KBM-7 (cell line): ENCODE results near the gene NPAS1.
A peak's percentile ranks its signal among the peaks of the same experiment; 100 is the strongest.

Experiments
- DNase-seq: peaks from one replicate; pipeline ENCODE4 v3.0.0-alpha.2; 2015
- in situ Hi-C: fragments of 300-500 bp; cut with MboI; formaldehyde crosslinking; loops from 2 replicates; pipeline ENCODE4 v1.14.3; 2020; ENCODE audit warnings: low sequenced_read_pairs, low pct_unique_long_range_greater_than_20kb, mixed read lengths

Gene NPAS1, protein sequence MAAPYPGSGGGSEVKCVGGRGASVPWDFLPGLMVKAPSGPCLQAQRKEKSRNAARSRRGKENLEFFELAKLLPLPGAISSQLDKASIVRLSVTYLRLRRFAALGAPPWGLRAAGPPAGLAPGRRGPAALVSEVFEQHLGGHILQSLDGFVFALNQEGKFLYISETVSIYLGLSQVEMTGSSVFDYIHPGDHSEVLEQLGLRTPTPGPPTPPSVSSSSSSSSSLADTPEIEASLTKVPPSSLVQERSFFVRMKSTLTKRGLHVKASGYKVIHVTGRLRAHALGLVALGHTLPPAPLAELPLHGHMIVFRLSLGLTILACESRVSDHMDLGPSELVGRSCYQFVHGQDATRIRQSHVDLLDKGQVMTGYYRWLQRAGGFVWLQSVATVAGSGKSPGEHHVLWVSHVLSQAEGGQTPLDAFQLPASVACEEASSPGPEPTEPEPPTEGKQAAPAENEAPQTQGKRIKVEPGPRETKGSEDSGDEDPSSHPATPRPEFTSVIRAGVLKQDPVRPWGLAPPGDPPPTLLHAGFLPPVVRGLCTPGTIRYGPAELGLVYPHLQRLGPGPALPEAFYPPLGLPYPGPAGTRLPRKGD

DNA sequence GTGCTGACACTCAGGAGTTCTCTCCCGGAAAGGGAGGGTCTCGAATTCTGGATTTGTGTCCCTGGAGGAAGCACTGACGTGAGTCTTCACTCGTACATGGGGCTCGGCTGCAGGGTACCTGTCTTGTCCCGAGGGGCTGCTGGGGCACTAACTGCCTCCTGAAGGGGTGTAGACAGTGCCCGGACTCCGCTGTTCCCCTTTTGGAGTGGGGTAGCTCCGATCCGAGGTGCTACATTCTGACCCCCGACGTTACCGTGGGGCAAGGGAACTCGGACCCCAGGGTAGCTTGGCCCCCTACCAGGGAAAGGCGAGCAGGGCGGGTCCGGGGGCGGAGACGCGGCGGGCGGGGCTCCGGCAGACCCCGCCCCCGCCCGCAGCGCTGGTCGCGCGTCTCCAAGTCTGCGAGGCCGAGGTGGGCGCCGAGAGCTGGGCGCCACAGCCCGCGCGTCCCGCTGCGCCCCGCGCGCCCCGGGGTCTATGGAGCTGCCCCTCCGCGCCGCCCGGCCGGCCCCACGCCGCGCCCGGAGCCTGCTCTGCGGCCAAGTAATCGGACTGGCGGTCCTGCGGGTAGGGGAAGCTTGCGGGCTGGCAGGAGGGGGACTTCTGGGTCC lies at the start of gene NPAS1:
NPAS1 (plus strand) TSS at position 407 of the 611 bp plus-strand sequence. CDS start 1,211 bp downstream, outside the sequence.
- in situ Hi-C loops, result no loop called here
- DNase-seq, result peak; percentile 48

DNA sequence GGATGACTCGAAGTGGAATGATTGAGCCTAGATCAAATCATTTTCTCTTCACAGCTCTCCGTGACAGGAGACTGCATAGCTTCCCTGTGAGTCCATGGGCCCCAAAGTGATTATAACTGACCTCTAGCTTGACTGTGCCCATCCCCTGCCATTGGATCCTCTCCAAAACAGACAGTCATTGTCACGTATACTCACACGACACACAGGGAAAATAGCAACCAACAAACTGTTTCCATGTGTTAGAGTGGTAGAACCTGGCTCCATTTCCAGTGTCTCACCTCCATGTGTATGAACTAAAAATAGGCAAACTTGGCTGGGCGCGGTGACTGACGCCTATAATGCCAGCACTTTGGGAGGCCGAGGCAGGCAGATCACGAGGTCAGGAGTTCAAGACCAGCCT lies 48.8 kb upstream of the NPAS1 start:
- in situ Hi-C loops, result no loop called here

DNA sequence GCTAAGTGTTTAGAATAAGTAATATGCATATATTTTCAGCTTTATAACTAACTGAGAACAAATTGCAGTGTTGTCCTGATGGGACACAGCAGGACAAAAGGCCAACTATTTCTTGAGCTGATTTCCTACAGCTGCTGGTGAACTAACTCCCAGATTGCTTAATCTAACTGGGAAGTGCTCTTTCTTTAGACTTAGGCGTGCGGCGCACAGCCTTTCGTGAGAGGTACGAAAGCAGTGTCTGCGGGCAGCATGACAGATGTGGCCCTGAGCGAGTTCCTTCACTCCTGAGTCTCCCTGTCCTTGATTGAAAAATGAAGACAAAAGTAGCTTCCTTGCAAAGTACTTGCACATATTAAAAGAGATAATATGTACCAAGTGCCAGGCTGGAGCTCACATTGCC lies 47.3 kb upstream of the NPAS1 start:
- in situ Hi-C loops, result no loop called here

More for the DNA sequence above, 48.8 kb upstream of the NPAS1 start:
- no peak for DNase-seq

DNA sequence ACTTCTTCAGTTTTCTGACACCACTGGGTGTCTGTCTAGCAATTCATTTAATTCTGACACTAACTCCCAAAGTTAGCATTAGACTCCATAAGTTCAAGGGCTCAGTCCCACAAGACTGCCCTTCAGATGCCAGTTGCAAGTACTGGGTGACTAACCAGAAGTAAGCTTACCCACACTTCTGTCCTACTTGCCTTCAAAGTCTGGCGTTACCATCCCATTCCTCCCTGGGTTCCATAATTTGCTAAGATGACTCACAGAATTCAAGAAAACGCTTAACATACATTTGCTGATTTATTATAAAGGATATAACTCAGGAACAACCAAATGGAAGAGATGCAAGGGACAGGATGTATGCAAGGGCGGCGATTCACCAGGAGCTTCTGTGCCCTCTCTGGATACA lies 45.5 kb upstream of the NPAS1 start:
- in situ Hi-C loops, result no loop called here

More for the DNA sequence above, 47.3 kb upstream of the NPAS1 start:
- no peak for DNase-seq

DNA sequence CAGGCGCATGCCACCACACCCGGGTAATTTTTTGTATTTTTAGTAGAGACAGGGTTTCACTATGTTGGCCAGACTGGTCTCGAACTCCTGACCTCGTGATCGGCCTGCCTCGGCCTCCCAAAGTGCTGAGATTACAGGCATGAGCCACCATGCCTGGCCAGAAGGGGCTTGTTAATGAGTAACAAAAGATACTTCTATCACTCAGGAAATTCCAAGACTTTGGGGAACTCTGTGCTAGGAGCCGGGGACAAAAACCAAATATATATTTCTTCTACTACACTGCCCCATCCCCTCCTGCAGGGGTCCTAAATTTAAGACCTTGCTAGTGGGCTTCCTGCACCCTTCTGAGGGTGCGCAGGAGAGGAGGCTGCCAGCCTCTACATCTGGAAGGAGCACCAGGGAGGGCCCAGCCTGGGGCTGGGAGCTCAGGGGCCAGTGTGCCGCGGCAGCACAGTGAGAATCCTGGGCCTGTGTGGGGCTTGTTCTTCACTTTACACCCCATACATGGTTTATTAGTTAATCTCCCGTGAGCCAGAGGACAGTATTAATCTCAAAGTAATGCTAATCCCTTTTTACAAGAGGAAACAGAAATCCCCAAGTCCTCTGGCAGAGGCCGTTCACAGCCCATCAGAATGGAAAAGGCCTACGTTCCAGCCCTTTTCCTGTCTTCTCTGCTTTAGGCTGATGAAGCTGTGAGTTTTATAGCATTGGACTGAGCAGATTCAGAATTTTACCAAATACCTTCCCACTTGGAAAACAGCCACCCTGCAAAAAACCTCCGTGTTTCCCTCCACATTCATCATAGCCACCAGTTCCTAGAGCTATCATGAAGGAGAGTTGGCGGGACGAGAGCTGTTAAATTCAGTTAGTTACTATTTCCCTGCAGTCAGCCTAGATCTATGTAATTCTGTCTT lies 44.4 kb upstream of the NPAS1 start:
- no peak for DNase-seq
- in situ Hi-C loops, result no loop called here

More for the DNA sequence above, 45.5 kb upstream of the NPAS1 start:
- DNase-seq, result no peak

DNA sequence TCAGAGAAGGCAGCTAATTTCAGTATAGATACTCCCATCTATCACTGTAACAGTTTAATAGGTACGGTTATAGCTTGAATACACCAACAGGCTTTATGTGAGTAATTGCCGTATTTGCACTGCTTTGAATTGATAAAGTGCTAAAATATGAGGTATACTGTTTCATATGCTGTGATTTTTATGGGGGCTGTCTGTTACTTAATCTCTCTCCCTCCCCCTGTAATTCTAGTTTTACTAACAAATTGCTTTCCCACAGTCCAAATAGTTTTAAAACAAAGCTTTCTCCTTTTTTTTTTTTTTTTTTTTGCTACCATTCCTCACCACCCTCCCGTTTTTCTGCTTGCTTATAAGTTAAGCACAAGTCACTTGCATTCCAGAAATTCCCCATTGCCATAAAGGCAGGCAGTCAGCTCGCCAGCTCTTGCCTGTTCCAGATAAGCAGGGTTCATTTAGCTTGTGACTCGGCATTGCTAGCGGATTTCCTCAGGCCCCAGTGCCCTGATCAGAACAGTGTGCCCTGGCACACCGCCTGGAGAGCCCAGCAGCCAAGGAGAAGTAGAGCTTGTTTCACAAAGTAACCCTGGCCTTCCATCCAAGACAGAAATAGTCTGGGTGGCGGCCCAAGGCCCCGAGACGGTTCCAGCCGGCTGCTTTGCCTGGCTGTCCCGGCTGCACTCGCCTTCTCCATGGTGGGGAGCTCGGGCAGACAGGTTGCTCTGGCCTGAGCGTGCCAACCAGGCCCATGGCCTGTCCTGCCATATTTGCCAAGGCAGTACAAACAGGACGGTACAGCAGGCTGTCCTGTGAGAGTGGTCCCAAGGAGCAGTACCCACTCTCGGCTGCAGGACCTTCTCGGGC lies 43.5 kb upstream of the NPAS1 start:
- no peak for DNase-seq
- in situ Hi-C loops, result no loop called here

DNA sequence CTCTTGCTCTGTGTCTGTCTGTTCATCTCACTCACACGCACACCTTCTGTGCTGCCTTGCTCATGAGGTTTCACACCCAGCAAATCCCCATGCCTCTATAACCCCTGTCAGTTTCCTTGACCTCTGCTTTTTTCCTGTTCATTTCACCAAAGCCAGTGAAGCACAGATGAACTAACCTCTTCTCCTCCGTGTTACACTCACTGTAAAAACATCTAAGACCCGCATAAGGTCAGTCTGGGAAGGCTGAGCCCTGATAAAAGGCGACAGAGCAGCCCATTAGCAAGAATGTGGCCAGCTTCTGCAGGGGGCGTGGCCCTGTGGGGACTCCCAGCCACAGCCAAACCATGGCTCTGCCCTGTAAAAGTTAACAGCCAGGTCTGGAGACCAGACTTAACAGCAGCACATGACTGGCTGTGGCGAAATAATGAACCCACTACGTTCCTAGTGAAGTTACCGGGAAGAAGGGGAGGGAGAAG lies 42.8 kb upstream of the NPAS1 start:
- no peak for DNase-seq
- in situ Hi-C loops, result no loop called here

DNA sequence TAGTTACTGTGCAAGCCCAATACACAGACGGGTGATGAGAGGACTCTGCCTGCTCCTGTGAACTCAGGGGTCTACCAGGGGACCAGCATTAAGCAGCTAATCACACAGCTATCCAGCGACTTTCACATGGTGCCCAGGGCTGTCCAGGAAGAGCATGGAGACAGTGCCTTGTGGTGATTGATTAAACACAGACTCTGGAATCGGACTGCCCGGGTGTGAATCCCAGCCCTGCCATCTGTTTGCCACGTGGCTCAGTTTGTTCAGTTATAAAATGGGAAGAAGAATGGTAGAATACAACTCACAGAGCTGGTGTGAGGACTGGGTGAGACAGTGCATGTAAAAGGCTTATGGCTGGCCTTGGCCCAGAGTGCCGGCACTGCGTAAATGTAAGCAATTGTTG lies 42.1 kb upstream of the NPAS1 start:
- no peak for DNase-seq
- in situ Hi-C loops, result no loop called here

DNA sequence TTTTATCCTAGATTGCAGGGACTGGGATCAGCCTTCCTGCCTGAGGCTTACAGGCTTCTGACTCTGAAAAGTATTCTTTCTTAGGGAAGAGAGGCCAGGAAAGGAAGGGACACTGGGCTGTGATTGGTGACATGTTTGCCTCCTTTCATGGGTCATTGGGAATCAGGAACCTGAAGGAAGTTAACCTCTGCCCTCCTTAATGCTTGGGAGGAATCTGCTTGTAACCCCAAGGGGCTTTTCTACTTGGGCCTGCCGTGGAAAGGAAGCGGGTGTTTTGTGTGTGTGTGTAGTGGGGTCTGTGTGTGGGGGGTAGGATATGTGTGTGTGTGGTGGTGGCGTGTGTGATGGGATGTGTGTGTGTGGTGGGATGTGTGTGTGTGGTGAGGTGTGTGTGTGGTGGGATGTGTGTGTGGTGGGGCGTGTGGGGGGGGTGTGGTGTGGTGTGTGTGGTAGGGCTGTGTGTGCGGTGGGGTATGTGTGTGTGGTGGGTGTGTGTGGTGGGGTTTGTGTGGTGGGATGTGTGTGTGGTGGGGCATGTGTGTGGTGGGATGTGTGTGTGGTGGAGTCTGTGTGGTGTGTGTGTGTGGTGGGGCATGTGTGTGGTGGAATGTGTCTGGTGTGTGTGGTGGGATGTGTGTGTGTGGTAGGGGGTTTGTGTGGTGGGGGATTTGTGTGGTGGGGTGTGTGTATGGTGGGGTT lies 41.3 kb upstream of the NPAS1 start:
- no peak for DNase-seq
- in situ Hi-C loops, result no loop called here

DNA sequence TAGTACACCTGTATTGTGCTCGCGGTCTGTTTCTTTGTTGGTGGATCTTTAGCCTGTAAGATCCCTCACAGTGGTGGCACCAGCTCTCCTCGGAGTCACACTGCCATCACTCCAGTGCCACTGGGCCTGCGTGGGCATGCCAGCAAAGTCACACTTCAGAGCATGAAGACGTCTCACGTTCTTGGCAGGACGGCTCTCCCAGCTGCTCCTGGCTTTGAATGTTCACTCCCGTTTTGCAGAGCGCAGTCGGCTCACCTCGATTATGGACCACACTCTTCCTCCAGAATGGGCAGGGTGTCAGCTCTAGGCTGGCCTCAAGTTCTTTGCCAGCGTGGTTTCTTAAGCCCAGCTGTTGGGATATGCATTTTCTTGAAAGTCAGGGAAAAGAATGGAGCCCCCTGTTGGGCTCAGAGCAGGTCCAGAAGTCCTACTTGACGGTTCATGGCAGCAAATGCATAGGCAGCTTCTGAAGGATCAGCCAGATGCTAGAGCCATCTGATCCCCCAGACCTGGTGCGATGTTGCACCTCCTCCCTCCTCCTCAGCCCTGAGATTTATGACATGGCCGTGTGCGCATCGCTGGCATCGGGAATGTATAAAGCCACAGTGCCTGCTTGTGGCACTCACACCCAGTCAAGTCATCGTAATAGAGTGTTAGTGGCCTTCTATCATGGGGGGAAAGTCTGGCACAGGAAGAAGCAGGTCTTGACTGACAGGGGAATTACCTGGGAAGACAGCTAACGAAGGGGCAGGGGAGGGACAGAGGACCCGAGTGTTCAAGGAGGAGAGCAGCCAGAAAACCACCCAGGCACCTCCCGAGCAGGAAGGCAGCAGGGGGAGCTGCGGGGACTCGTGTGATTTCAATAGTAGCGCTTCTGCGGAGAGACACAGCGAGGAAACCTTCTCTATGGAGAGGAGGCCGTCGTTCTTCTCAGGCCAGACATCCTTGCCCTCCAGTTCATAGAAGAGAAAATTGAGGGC lies 40.2 kb upstream of the NPAS1 start:
- no peak for DNase-seq
- in situ Hi-C loops, result no loop called here

DNA sequence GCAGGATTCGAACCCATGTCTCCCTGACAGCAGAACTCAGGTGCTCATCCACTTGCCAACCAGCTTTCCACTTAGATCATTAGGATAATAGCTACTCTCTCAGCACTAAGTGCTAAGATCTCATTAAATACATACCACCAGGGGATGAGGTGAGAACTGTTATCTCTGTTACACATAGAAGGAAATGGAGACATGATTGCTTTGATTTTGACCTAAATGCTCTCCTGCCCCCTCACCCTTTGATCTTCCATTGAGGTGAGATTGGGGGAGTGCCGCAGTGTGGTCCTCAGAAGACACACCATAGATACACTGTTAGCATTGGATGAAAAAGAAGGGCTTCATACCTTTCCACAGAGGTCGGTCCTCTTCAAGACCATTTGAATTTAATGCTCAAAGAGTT lies 38.9 kb upstream of the NPAS1 start:
- in situ Hi-C loops, result no loop called here

DNA sequence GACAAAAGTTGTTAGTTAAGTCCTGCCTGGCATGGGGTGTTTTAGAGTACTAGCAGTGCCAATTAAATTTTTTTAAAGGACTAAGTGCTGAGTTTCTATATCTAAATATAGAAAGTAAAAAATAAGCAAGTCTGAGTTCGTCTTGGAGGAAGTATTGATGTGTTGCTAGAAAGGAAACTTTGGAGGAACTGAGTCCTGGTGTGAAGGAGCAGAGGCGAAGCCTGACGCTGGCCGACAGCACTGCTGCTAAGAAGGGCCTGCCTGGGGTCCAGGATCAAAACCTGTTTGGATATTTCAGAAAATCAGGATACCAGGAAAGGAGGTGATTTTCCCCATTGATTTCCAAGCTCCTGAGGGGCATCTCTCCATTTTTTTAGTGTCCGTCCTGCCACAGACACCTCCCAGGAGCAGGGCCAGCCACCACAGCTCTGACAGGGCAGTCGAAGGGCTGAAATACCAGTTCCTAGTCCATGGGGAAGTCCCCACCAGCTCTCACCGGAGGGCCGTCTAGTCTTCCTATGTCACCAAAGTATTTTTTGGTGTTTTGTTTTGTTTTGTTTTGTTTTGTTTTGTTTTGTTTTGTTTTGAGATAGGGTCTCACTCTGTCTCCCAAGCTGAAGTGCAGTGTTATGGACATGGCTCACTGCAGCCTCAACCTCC lies 38.2 kb upstream of the NPAS1 start:
- DNase-seq, result no peak
- in situ Hi-C loops, result no loop called here

More for the DNA sequence above, 38.9 kb upstream of the NPAS1 start:
- DNase-seq, result no peak

DNA sequence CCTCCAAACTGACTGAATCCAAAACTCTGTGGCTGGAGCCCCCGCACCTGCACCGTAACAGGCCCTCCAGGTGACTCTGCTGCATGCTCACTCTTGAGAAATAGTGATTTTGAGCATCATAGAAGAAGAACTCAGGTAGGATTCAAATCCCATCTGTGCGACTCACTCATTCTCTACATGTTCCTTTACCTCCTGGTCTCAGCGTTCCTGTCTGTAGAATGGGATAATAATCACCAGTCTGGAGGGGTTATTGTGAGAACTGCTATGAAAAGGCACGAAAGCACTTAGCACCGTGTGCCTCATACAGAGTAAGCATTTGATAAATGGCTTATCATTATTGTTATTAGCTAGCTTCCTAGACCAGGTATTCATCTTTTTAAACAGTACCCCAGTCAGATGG lies 36.5 kb upstream of the NPAS1 start:
- in situ Hi-C loops, result no loop called here
- no peak for DNase-seq

DNA sequence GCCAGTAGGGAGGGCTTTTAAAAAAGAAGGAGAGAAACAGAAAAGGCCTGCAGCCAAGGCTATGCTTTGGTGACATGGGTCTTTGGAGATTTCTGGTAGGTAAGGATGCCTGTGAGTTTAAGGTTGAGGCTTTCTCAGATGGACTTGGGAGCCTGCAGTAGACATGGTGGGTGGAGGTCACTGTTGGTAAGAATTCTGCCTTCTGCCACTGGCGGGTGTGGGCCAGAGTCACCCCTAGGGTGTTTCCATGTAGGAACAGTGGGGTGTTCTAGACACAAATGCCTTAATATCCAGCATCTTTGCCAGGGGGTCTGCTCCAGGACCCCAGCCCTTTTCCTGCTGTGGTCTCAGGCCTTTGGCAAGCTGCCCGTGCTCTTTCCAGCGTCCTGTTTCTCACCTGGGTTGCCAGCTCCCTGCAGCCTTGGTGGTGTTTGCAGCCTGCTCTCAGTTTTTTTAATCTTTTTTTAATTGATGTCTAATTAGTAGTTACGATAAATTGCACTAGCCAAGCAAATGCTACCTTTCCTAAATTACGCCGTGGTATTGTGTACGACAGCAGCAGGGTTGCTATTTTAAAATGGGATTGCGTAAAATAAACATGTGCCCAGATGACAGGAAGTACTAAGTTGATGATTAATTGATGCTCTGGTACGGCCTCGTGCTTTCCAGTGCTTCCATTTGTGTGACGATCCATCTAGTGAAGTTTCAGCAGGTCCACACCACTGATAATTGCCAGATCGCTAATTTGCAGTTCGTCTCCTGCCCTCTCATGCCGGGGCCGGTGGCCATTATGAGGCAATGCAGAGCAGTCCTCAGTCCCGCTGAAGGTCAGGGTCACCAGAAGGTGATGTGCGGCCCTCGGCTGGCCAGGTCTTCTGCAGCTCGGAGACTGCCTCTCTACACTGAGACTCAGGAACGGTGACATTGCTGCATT lies 35.3 kb upstream of the NPAS1 start:
- in situ Hi-C loops, result no loop called here
- DNase-seq, result no peak
